Stimulated activated CD8-positive, alpha-beta memory T cell treated with anti-CD3 and anti-CD28 coated beads, Interleukin-4, amount 100 ng/mL, for 24 hours (primary cell): ENCODE data around the gene HOXA1.

Experiments used
- DNase-seq: peaks from one replicate; pipeline ENCODE4 v3.0.0-alpha.2; 2020; ENCODE audit warnings: low read depth

Gene HOXA1

GRCh38 chr7:27105301-27106031, 9.7 kb upstream of the HOXA1 start:
- DNase-seq: no peak

GRCh38 chr7:27104341-27105058, 8.7 kb upstream of the HOXA1 start:
- DNase-seq: no peak

- no peak for DNase-seq
Observed at GRCh38 chr7:27103489-27104226, 7.9 kb upstream of the HOXA1 start.

- no peak for DNase-seq
Observed at GRCh38 chr7:27102581-27103442, 7.0 kb upstream of the HOXA1 start, which contains the start of gene HOXA2. TSS of gene HOXA2 (minus strand) at chr7:27102683. CDS start at chr7:27102500, 183 bp downstream.

- DNase-seq: no peak
Observed at GRCh38 chr7:27101957-27102580, 6.3 kb upstream of the HOXA1 start.

GRCh38 chr7:27101171-27101956, 5.6 kb upstream of the HOXA1 start:
- DNase-seq: no peak

GRCh38 chr7:27100694-27101170, 4.9 kb upstream of the HOXA1 start:
- no peak for DNase-seq

- no peak for DNase-seq
Observed at GRCh38 chr7:27099453-27100370, 3.9 kb upstream of the HOXA1 start.

- DNase-seq: no peak
Observed at GRCh38 chr7:27098578-27099451, 3.0 kb upstream of the HOXA1 start.

- no peak for DNase-seq
Observed at GRCh38 chr7:27097686-27098577, 2.1 kb upstream of the HOXA1 start.

GRCh38 chr7:27096768-27097514, 1.1 kb upstream of the HOXA1 start:
- no peak for DNase-seq

- no peak for DNase-seq
Observed at GRCh38 chr7:27095050-27095896, 527 bp downstream of the HOXA1 start.

- no peak for DNase-seq
Observed at GRCh38 chr7:27094304-27095049, 1.3 kb downstream of the HOXA1 start.

- no peak for DNase-seq
Observed at GRCh38 chr7:27093184-27093895, 2.5 kb downstream of the HOXA1 start.
